BJ (cell line): ENCODE measurements around the gene ETNK2. TPM values are rescaled to one million over a fixed set of nuclear protein-coding genes. Genes with fewer than 3 reads are reported as not detected.

Experiments
- CTCF ChIA-PET: fragments of 350-600 bp; formaldehyde crosslinking; extraction: SDS; loops from one replicate; lab custom pipeline; 2021; ENCODE audit warnings: antibody characterized with exemption, inconsistent platforms; lab: Yijun Ruan, JAX
- POLR2A ChIA-PET: fragments of 300-600 bp; sonication (Branson Sonifier 250); formaldehyde crosslinking; extraction: SDS; loops from one replicate; lab custom pipeline; 2021; ENCODE audit warnings: antibody characterized with exemption; lab: Charles Lee
- DNase-seq: peaks from one replicate; pipeline ENCODE4 v3.0.0-alpha.2; 2011; ENCODE audit warnings: low read depth
- H3K27me3 ChIP-seq: 2 replicates; pipeline ENCODE4 v1.6.0; 2011; ENCODE audit warnings: low read length; ENCODE audit not compliant: control insufficient read depth, insufficient read depth
- H3K36me3 ChIP-seq: 2 replicates; pipeline ENCODE4 v1.5.1; 2011; ENCODE audit warnings: low read length; ENCODE audit not compliant: control insufficient read depth, insufficient read depth
- H3K4me3 ChIP-seq: 2 replicates; pipeline ENCODE4 v1.5.1; 2011; ENCODE audit warnings: low read depth, mild to moderate bottlenecking, control low read depth, low read length
- CTCF ChIP-seq: IDR thresholded peaks from 2 replicates; pipeline ENCODE4 v1.5.1; 2011; ENCODE audit warnings: low read depth, mild to moderate bottlenecking, control low read depth, inconsistent platforms, low read length, moderate library complexity; ENCODE audit not compliant: insufficient read depth
- polyA plus RNA-seq: library from polyadenylated mRNA; depleted of rRNA; stranded (reverse); fragments of >200 nt; gene quantifications from 2 replicates; pipeline ENCODE4 v1.2.3, GENCODE V29; 2011

The ETNK2 gene
- polyA plus RNA-seq, 1 experiment = 30.7 TPM

- ChIA-PET CTCF (interaction anchor here (0.5 to 7.8 kb wide), 3 partner anchors 17 to 241 kb away, joined by 3 to 56 read pairs (median 4); no protein-coding TSS in a partner anchor), POLR2A (interaction anchor here (0.6 kb wide), 1 partner anchor 15 kb away, joined by 3 read pairs; no protein-coding TSS in a partner anchor)
- no peaks in the 10 kb centered on the region for H3K27me3 ChIP-seq
- TF ChIP-seq CTCF = no peak
- no peak overlapping the region for H3K4me3 ChIP-seq
- H3K36me3 ChIP-seq = peaks cover 3% of the 10 kb centered on the region; the same call in 1 of the 2 replicates
- DNase-seq = no peak
These were observed 38.7 kb downstream of the ETNK2 start for GRCh38 chr1:204112876-204113730.

- POLR2A ChIA-PET = no interaction called here
These were observed 40.8 kb downstream of the ETNK2 start for GRCh38 chr1:204110894-204111633.

GRCh38 chr1:204108312-204109141 is 43.3 kb downstream of the ETNK2 start:
- Histone ChIP-seq H3K4me3 (no peak overlapping the region), H3K36me3 (no peaks in the 10 kb centered on the region), H3K27me3 (no peaks in the 10 kb centered on the region)
- TF ChIP-seq CTCF = no peak
- ChIA-PET CTCF (interaction anchor here (1.0 to 1.3 kb wide), 3 partner anchors 8 to 238 kb away, joined by 3 to 5 read pairs (median 4); no protein-coding TSS in a partner anchor), POLR2A (no interaction called here)
- DNase-seq = no peak

More at GRCh38 chr1:204110894-204111633, 40.8 kb downstream of the ETNK2 start:
- CTCF ChIA-PET = interaction anchor here (1.2 to 7.8 kb wide), 2 partner anchors 19 to 393 kb away, joined by 3 to 56 read pairs; no protein-coding TSS in a partner anchor
- Histone ChIP-seq H3K4me3 (no peak overlapping the region), H3K36me3 (no peaks in the 10 kb centered on the region), H3K27me3 (no peaks in the 10 kb centered on the region)
- no peak for TF ChIP-seq CTCF
- no peak for DNase-seq

DNA sequence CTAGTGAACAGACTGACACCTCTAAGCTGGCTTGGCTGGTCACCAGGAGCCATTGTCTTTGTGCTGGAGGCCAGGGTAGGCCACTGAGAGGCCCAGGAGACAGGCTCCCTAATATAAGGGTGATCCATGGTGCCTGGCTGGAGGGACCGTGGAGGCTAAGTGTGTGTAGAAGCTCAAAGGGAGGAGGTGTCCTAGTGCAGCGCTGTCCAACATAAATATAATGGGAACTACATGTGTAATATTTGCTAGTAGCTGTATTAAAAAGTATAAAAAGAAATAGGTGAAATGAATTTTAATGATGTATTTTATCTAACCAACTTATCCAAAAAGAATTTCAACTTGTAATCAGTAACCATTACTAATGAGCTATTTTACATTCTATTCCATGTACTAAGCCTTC is 44.0 kb downstream of the ETNK2 start:
- no peaks in the 10 kb centered on the region for H3K27me3 ChIP-seq
- H3K4me3 ChIP-seq = no peak overlapping the region
- ChIA-PET CTCF (interaction anchor here (1.2 to 1.3 kb wide), 2 partner anchors 9 to 237 kb away, joined by 3 to 4 read pairs; no protein-coding TSS in a partner anchor), POLR2A (no interaction called here)
- no peaks in the 10 kb centered on the region for H3K36me3 ChIP-seq
- no peak for DNase-seq
- TF ChIP-seq CTCF = no peak
